ENCODE measurements around the gene MOB3B. TPM values are rescaled to one million over a fixed set of nuclear protein-coding genes. Genes with fewer than 3 reads are reported as not detected.

The MOB3B gene
- polyA plus RNA-seq, 1 experiment: 0.04 TPM

- CTCF ChIA-PET: no interaction called here
- no peaks in the 10 kb centered on the region for H3K27me3 ChIP-seq (ENCODE audit: control insufficient read depth, insufficient read depth, low read length)
- TF ChIP-seq CTCF (IDR thresholded peaks at IDR 0.05; ENCODE audit: insufficient read depth, low read depth, low read length): no peak
- POLR2A ChIA-PET: no interaction called here
- no peak for DNase-seq (ENCODE audit: low read depth)
- no peaks in the 10 kb centered on the region for H3K36me3 ChIP-seq (ENCODE audit: control insufficient read depth, insufficient read depth, low read length)
- no peak overlapping the region for H3K4me3 ChIP-seq (ENCODE audit: low read depth, low read length)
These were observed 46.9 kb downstream of the MOB3B start for GRCh38 chr9:27482709-27483108.

- no peak for TF ChIP-seq CTCF (IDR thresholded peaks at IDR 0.05; ENCODE audit: insufficient read depth, low read depth, low read length)
- DNase-seq (ENCODE audit: low read depth): no peak
- CTCF ChIA-PET: interaction anchor here (1.1 kb wide), 1 partner anchor 8 kb away, joined by 3 read pairs; no protein-coding TSS in a partner anchor
These were observed 51.3 kb downstream of the MOB3B start for GRCh38 chr9:27478322-27478721.

GRCh38 chr9:27476870-27477515 lies 52.6 kb downstream of the MOB3B start:
- Histone ChIP-seq H3K4me3 (ENCODE audit: low read depth, low read length) (no peak overlapping the region), H3K36me3 (ENCODE audit: control insufficient read depth, insufficient read depth, low read length) (no peaks in the 10 kb centered on the region), H3K27me3 (ENCODE audit: control insufficient read depth, insufficient read depth, low read length) (no peaks in the 10 kb centered on the region)
- TF ChIP-seq CTCF (IDR thresholded peaks at IDR 0.05; ENCODE audit: insufficient read depth, low read depth, low read length): no peak
- ChIA-PET CTCF (no interaction called here), POLR2A (no interaction called here)
- no peak for DNase-seq (ENCODE audit: low read depth)

More at GRCh38 chr9:27478322-27478721, 51.3 kb downstream of the MOB3B start:
- Histone ChIP-seq H3K36me3 (ENCODE audit: control insufficient read depth, insufficient read depth, low read length) (no peaks in the 10 kb centered on the region), H3K27me3 (ENCODE audit: control insufficient read depth, insufficient read depth, low read length) (no peaks in the 10 kb centered on the region), H3K4me3 (ENCODE audit: low read depth, low read length) (no peak overlapping the region)
- POLR2A ChIA-PET: no interaction called here

GRCh38 chr9:27475057-27475595 lies 54.5 kb downstream of the MOB3B start:
- Histone ChIP-seq H3K36me3 (ENCODE audit: control insufficient read depth, insufficient read depth, low read length) (no peaks in the 10 kb centered on the region), H3K4me3 (ENCODE audit: low read depth, low read length) (no peak overlapping the region), H3K27me3 (ENCODE audit: control insufficient read depth, insufficient read depth, low read length) (no peaks in the 10 kb centered on the region)
- ChIA-PET CTCF (no interaction called here), POLR2A (no interaction called here)
- no peak for TF ChIP-seq CTCF (IDR thresholded peaks at IDR 0.05; ENCODE audit: insufficient read depth, low read depth, low read length)
- no peak for DNase-seq (ENCODE audit: low read depth)

- no peak overlapping the region for H3K4me3 ChIP-seq (ENCODE audit: low read depth, low read length)
- H3K27me3 ChIP-seq (ENCODE audit: control insufficient read depth, insufficient read depth, low read length): no peaks in the 10 kb centered on the region
- DNase-seq (ENCODE audit: low read depth): no peak
- no peak for TF ChIP-seq CTCF (IDR thresholded peaks at IDR 0.05; ENCODE audit: insufficient read depth, low read depth, low read length)
- ChIA-PET POLR2A (no interaction called here), CTCF (no interaction called here)
- H3K36me3 ChIP-seq (ENCODE audit: control insufficient read depth, insufficient read depth, low read length): no peaks in the 10 kb centered on the region
These were observed 55.3 kb downstream of the MOB3B start for GRCh38 chr9:27474305-27474704.
